ENCODE data around the gene RAET1G.
A peak's percentile ranks its signal among the peaks of the same experiment; 100 is the strongest.
"Not testable (repeated sequence)": the region's sequence is repeated elsewhere in the genome, so short reads cannot be mapped to it uniquely, and the experiment has no call there.

Gene RAET1G

GRCh38 chr6:149922642-149923326, at the start of gene RAET1G:
Gene RAET1G, minus strand, starts transcription at chr6:149923121. Its CDS starts 111 bp downstream, at chr6:149923010.
- peak; percentile 89 for DNase-seq

GRCh38 chr6:149969635-149970034, 46.7 kb upstream of the RAET1G start:
- in situ Hi-C loops (cut with HindIII; ENCODE audit: low pct_ligation_motif_present, low pct_unique_long_range_greater_than_20kb, low sequenced_read_pairs): no loop called here
- DNase-seq: no peak

More at GRCh38 chr6:149922642-149923326, at the start of gene RAET1G:
- in situ Hi-C loops (cut with HindIII; ENCODE audit: low pct_ligation_motif_present, low pct_unique_long_range_greater_than_20kb, low sequenced_read_pairs): no loop called here

- in situ Hi-C loops (cut with HindIII; ENCODE audit: low pct_ligation_motif_present, low pct_unique_long_range_greater_than_20kb, low sequenced_read_pairs); DNase-seq: not testable (repeated sequence)
Observed at GRCh38 chr6:149968909-149969308, 46.0 kb upstream of the RAET1G start.

GRCh38 chr6:149967999-149968398, 45.1 kb upstream of the RAET1G start:
- DNase-seq; in situ Hi-C loops (cut with HindIII; ENCODE audit: low pct_ligation_motif_present, low pct_unique_long_range_greater_than_20kb, low sequenced_read_pairs): not testable (repeated sequence)

- no peak for DNase-seq
- in situ Hi-C loops (cut with HindIII; ENCODE audit: low pct_ligation_motif_present, low pct_unique_long_range_greater_than_20kb, low sequenced_read_pairs): no loop called here
Observed at GRCh38 chr6:149967591-149967990, 44.7 kb upstream of the RAET1G start.

GRCh38 chr6:149966319-149966718, 43.4 kb upstream of the RAET1G start:
- in situ Hi-C loops (cut with HindIII; ENCODE audit: low pct_ligation_motif_present, low pct_unique_long_range_greater_than_20kb, low sequenced_read_pairs); DNase-seq: not testable (repeated sequence)

DNA sequence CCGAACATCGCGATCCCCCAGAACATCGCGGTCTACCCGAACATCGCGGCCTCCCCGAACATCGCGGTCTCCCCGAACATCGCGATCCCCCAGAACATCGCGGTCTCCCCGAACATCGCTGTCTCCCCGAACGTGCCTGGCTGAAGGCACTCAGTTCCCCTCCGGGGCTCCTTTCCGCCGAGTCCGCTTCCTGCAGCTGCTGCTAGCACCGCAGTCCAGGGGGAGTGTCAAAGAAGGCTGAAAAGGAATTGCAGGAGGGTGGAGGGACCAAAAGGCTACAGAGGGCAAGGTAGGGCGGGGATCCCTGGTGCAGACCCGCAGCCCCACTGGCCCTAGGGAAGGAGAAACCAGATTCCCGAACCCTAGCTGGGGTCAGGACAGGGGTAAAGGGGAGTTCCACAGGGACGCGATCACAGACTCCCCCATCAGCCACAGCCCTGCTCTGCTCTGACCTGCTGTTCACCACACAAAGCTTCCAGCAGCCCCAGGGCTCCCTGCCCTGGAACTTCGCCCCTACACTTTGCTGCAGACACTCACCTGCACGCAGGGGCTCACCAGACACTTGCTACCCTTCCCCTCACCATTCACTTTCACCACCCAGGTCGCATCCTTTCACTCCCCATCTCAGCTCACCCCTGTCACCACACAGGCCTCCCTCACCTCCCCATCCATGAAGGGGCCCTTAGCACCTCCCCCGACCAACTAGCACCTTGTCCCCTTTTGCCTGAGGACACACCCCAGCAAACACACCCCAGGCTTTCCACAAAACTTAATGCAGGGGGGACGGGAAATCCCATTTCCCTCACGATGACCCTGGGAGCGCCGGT, 42.5 kb upstream of the RAET1G start:
- no peak for DNase-seq
- in situ Hi-C loops (cut with HindIII; ENCODE audit: low pct_ligation_motif_present, low pct_unique_long_range_greater_than_20kb, low sequenced_read_pairs): no loop called here

- DNase-seq: no peak
- in situ Hi-C loops (cut with HindIII; ENCODE audit: low pct_ligation_motif_present, low pct_unique_long_range_greater_than_20kb, low sequenced_read_pairs): no loop called here
Observed at GRCh38 chr6:149964308-149965193, 41.6 kb upstream of the RAET1G start.

DNA sequence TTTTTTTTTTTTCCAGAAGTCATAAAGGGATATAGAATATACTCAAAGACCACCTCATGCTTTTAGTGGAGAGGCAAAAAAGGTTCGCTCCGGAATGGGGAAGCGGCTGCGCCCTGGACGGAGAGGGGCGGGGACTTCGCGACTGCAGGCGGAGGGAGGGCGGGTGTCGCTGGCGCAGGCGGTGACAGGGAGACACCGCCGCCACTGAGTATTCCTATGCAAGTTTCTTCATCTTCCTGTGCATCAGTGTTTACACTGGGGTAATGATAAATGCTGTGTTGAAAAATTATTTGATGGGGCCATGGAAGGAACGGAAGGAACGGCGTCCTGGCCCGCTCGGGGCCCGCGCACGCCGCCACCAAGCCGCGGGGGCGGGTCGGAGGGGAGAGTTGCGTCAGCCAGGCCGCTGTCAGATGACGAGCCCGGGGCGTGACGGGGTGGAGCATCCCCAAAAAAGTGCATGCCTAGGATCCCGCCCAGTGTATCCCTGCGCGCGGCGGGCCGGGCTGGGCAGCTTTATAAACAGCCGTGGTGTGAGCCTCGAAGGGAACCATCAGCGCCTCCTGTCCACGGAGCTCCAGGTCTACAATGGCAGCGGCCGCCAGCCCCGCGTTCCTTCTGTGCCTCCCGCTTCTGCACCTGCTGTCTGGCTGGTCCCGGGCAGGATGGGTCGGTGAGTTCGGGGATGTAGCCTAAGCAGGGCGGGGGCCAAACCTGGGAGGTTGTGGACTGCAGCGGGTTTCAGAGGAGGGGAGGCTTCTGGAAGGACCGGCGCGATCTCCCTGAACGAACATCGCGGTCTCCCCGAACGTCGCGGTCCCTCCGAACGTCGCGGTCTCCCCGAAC, 40.8 kb upstream of the RAET1G start, which contains the start of gene ULBP1:
Gene ULBP1 (plus strand): TSS at position 482 of the 846 bp plus-strand sequence. CDS start 107 bp downstream, at position 589.
- in situ Hi-C loops (cut with HindIII; ENCODE audit: low pct_ligation_motif_present, low pct_unique_long_range_greater_than_20kb, low sequenced_read_pairs): no loop called here
- DNase-seq: peak; percentile 81

DNA sequence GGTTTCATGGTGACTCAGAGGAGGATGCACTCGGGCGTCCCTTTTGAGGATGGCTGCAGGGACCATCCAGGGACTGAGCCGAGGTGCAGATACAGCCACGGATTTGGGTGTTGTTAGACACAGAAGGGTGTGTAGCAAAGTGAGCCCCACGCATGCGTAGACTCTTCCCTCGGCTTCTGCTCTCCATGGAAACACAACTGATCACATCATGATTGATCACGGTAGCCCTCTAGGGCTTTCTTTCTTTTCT, 40.2 kb upstream of the RAET1G start:
- DNase-seq: peak; percentile 83
- in situ Hi-C loops (cut with HindIII; ENCODE audit: low pct_ligation_motif_present, low pct_unique_long_range_greater_than_20kb, low sequenced_read_pairs): no loop called here

DNA sequence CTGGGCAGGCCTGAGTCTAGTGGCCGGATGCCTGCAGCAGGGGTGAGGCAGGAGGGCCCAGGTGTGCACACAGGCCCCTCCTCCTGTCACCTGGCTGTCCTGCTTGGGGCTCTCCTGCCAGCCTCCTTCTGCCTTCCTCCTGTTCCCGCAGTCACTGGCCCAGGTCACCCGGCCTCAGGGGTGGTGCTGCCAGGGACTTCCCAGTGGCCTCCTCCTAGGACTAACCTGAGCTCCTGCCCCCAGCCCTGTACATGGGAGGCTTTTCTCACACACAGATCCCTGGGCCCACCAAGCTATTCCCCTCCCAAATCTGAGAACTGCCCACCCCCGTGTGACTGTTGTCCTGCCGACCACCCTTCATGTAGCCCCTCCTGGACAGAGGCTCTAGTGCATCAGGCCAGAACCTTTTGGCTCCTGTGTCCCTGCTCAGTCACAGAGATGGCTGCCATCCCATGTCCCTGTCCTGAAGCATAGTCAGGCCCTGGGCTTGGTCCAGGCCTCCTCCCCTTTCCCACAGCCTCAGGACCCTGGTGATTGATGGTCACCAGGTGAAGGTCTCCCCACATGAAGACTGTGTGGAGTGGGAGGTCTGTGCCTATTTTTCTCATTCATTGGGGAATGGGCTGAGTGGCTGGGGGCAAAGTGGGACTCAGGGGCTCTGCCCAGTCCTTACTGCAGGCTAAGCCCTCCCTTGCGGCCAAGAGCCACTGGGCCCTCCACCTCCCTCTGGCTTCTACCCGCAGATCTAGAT, 39.7 kb upstream of the RAET1G start:
- in situ Hi-C loops (cut with HindIII; ENCODE audit: low pct_ligation_motif_present, low pct_unique_long_range_greater_than_20kb, low sequenced_read_pairs): no loop called here
- no peak for DNase-seq

- in situ Hi-C loops (cut with HindIII; ENCODE audit: low pct_ligation_motif_present, low pct_unique_long_range_greater_than_20kb, low sequenced_read_pairs): no loop called here
- DNase-seq: peak; percentile 61
Observed at GRCh38 chr6:149961728-149962425, 39.0 kb upstream of the RAET1G start.

DNA sequence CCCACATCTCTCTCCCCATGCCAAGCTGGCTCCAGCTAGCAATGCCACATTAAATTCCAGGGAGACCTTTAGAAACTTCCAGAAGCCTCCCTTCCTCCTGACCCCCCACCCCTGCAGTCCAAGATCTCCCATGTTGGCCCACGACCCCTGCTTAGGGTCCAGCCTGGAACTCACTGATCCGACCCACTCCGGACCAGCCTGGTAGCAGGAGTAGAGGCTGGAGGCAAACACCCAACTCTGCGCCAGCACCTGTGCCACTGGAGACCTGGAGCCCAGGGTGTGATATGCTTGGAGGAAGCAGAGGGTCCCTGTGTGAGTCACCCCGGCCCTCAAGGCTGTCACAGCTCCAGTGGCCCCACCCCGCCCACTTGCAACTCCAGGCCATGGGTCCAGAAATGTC, 37.6 kb upstream of the RAET1G start:
- no peak for DNase-seq
- in situ Hi-C loops (cut with HindIII; ENCODE audit: low pct_ligation_motif_present, low pct_unique_long_range_greater_than_20kb, low sequenced_read_pairs): no loop called here

DNA sequence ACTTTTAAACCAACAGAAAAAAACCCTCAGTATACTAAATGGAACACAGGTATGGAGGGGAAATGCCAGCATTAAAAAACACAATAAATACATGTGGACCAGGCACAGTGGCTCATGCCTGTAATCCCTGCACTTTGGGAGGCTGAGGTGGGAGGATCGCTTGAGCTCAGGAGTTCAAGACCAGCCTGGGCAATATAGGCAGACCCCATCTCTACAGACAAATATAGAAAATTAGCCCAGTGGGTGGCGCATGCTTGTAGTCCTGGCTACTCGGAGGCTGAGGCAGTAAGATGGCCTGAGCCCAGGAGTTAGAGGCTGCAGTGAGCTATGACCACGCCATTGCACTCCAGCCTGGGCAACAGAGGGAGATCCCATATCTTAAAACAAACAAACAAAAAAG, 36.9 kb upstream of the RAET1G start:
- DNase-seq; in situ Hi-C loops (cut with HindIII; ENCODE audit: low pct_ligation_motif_present, low pct_unique_long_range_greater_than_20kb, low sequenced_read_pairs): not testable (repeated sequence)

GRCh38 chr6:149958124-149958523, 35.2 kb upstream of the RAET1G start:
- in situ Hi-C loops (cut with HindIII; ENCODE audit: low pct_ligation_motif_present, low pct_unique_long_range_greater_than_20kb, low sequenced_read_pairs); DNase-seq: not testable (repeated sequence)

DNA sequence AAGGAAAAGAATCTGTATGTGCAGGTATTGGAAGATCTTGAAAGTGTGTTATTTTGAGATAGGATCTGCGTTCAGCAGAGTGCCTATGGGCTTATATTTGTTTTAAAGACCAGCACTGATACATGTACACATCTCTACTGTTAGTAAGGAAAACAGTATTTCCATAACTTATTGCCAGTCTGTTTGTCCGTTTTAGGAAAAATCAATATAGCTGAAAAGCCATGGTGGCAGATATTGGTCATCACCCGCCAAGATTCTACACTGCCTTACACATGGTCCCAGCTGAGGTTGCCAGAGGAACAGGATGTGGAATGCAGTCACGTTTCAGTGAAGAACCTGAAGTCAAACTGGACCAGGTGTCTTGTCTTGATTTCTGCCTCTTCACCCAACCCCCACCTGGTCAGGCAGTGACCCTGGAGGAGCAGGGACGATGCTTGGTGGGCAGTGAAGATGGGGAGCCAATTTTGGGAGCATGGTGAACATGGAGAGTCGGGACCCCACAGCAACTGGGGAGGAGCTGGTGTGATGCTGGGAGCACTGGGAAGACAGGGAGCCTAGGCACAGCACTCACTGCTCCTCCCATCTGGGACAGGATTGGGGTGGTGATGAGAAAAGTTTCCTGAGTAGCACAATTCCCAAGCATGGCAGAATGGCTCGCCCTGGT, 32.9 kb upstream of the RAET1G start:
- in situ Hi-C loops (cut with HindIII; ENCODE audit: low pct_ligation_motif_present, low pct_unique_long_range_greater_than_20kb, low sequenced_read_pairs); DNase-seq: not testable (repeated sequence)

All from ACHN (cell line).